ENCODE data around the gene SFPQ. TPM values are rescaled to one million over a fixed set of nuclear protein-coding genes. Genes with fewer than 3 reads are reported as not detected.

Gene SFPQ
- total RNA-seq, 2 donors from 2014 or later: 694 to 699 TPM

GRCh38 chr1:35180776-35181374 is 12.1 kb downstream of the SFPQ start:
- peaks cover 4% of the 10 kb centered on the region for H3K36me3 Mint-ChIP-seq (ENCODE audit: low read depth)
- peak overlapping the region; percentile 97 for H3K27ac Mint-ChIP-seq
- no peaks in the 10 kb centered on the region for H3K9me3 ChIP-seq (ENCODE audit: control insufficient read depth, low read length, poor library complexity, severe bottlenecking)
- no peaks in the 10 kb centered on the region for H3K27me3 Mint-ChIP-seq
- ATAC-seq: no peak
- peaks cover 45% of the 10 kb centered on the region for H3K4me1 Mint-ChIP-seq
- no peak for DNase-seq
- peak overlapping the region; percentile 63 for H3K4me3 Mint-ChIP-seq

- no peaks in the 10 kb centered on the region for H3K9me3 ChIP-seq (ENCODE audit: control insufficient read depth, low read length, poor library complexity, severe bottlenecking)
- Mint-ChIP-seq H3K4me3 (peak overlapping the region; percentile 33), H3K27ac (no peak overlapping the region)
Observed at GRCh38 chr1:35179908-35180307, 13.0 kb downstream of the SFPQ start.

GRCh38 chr1:35178874-35179380 is 14.0 kb downstream of the SFPQ start:
- no peaks in the 10 kb centered on the region for H3K9me3 ChIP-seq (ENCODE audit: control insufficient read depth, low read length, poor library complexity, severe bottlenecking)
- Mint-ChIP-seq H3K36me3 (ENCODE audit: low read depth) (peaks cover 2% of the 10 kb centered on the region), H3K4me1 (peaks cover 32% of the 10 kb centered on the region), H3K4me3 (no peak overlapping the region), H3K27ac (peak overlapping the region; percentile 87), H3K27me3 (no peaks in the 10 kb centered on the region)
- no peak for ATAC-seq
- no peak for DNase-seq

More at GRCh38 chr1:35179908-35180307, 13.0 kb downstream of the SFPQ start:
- DNase-seq: no peak
- H3K27me3 Mint-ChIP-seq: no peaks in the 10 kb centered on the region
- H3K36me3 Mint-ChIP-seq (ENCODE audit: low read depth): peaks cover 4% of the 10 kb centered on the region
- peaks cover 39% of the 10 kb centered on the region for H3K4me1 Mint-ChIP-seq
- no peak for ATAC-seq

- H3K27me3 Mint-ChIP-seq: no peaks in the 10 kb centered on the region
- peaks cover 27% of the 10 kb centered on the region for H3K4me1 Mint-ChIP-seq
- peak overlapping the region; percentile 25 for H3K4me3 Mint-ChIP-seq
- DNase-seq (no peak), ATAC-seq (no peak)
- H3K27ac Mint-ChIP-seq: peak overlapping the region; percentile 87
- H3K36me3 Mint-ChIP-seq (ENCODE audit: low read depth): peaks cover 2% of the 10 kb centered on the region
- no peaks in the 10 kb centered on the region for H3K9me3 ChIP-seq (ENCODE audit: control insufficient read depth, low read length, poor library complexity, severe bottlenecking)
Observed at GRCh38 chr1:35178295-35178695, 14.7 kb downstream of the SFPQ start.

GRCh38 chr1:35177237-35177786 is 15.6 kb downstream of the SFPQ start:
- Mint-ChIP-seq H3K27me3 (no peaks in the 10 kb centered on the region), H3K36me3 (ENCODE audit: low read depth) (peaks cover 2% of the 10 kb centered on the region), H3K27ac (peak overlapping the region; percentile 87), H3K4me3 (no peak overlapping the region), H3K4me1 (peaks cover 23% of the 10 kb centered on the region)
- H3K9me3 ChIP-seq (ENCODE audit: control insufficient read depth, low read length, poor library complexity, severe bottlenecking): no peaks in the 10 kb centered on the region
- ATAC-seq (no peak), DNase-seq (no peak)

GRCh38 chr1:35175602-35176001 is 17.3 kb downstream of the SFPQ start:
- no peak overlapping the region for H3K4me3 Mint-ChIP-seq
- ATAC-seq: no peak
- peaks cover 17% of the 10 kb centered on the region for H3K4me1 Mint-ChIP-seq
- H3K27ac Mint-ChIP-seq: peak overlapping the region; percentile 87
- H3K9me3 ChIP-seq (ENCODE audit: control insufficient read depth, low read length, poor library complexity, severe bottlenecking): no peaks in the 10 kb centered on the region
- H3K36me3 Mint-ChIP-seq (ENCODE audit: low read depth): peaks cover under 1% of the 10 kb centered on the region
- H3K27me3 Mint-ChIP-seq: no peaks in the 10 kb centered on the region
- DNase-seq: no peak

- peaks cover 14% of the 10 kb centered on the region for H3K4me1 Mint-ChIP-seq
- no peaks in the 10 kb centered on the region for H3K27me3 Mint-ChIP-seq
- H3K9me3 ChIP-seq (ENCODE audit: control insufficient read depth, low read length, poor library complexity, severe bottlenecking): no peaks in the 10 kb centered on the region
- no peak overlapping the region for H3K4me3 Mint-ChIP-seq
- peak overlapping the region; percentile 87 for H3K27ac Mint-ChIP-seq
- no peak for ATAC-seq
- no peak for DNase-seq
- no peaks in the 10 kb centered on the region for H3K36me3 Mint-ChIP-seq (ENCODE audit: low read depth)
Observed at GRCh38 chr1:35175098-35175576, 17.8 kb downstream of the SFPQ start.

- Mint-ChIP-seq H3K27me3 (no peaks in the 10 kb centered on the region), H3K36me3 (ENCODE audit: low read depth) (no peaks in the 10 kb centered on the region), H3K27ac (peak overlapping the region; percentile 87), H3K4me1 (peaks cover 10% of the 10 kb centered on the region), H3K4me3 (no peak overlapping the region)
- DNase-seq (no peak), ATAC-seq (peak; percentile 16)
- no peaks in the 10 kb centered on the region for H3K9me3 ChIP-seq (ENCODE audit: control insufficient read depth, low read length, poor library complexity, severe bottlenecking)
Observed at GRCh38 chr1:35173909-35174540, 18.9 kb downstream of the SFPQ start.

- Mint-ChIP-seq H3K4me3 (peak overlapping the region; percentile 70), H3K4me1 (peaks cover 10% of the 10 kb centered on the region), H3K27ac (peak overlapping the region; percentile 87), H3K27me3 (no peaks in the 10 kb centered on the region), H3K36me3 (ENCODE audit: low read depth) (no peaks in the 10 kb centered on the region)
- ATAC-seq (peak; percentile 11), DNase-seq (no peak)
- H3K9me3 ChIP-seq (ENCODE audit: control insufficient read depth, low read length, poor library complexity, severe bottlenecking): no peaks in the 10 kb centered on the region
Observed at GRCh38 chr1:35173491-35173890, 19.5 kb downstream of the SFPQ start.

- no peak overlapping the region for H3K27ac Mint-ChIP-seq
- H3K4me1 Mint-ChIP-seq: peaks cover 5% of the 10 kb centered on the region
- no peaks in the 10 kb centered on the region for H3K27me3 Mint-ChIP-seq
- DNase-seq (no peak), ATAC-seq (no peak)
- peak overlapping the region; percentile 36 for H3K4me3 Mint-ChIP-seq
- no peaks in the 10 kb centered on the region for H3K36me3 Mint-ChIP-seq (ENCODE audit: low read depth)
- no peaks in the 10 kb centered on the region for H3K9me3 ChIP-seq (ENCODE audit: control insufficient read depth, low read length, poor library complexity, severe bottlenecking)
Observed at GRCh38 chr1:35172022-35172421, 20.9 kb downstream of the SFPQ start.

GRCh38 chr1:35171579-35171978 is 21.4 kb downstream of the SFPQ start:
- no peak for ATAC-seq

GRCh38 chr1:35164893-35165292 is 28.1 kb downstream of the SFPQ start:
- Mint-ChIP-seq H3K27ac (no peak overlapping the region), H3K4me3 (no peak overlapping the region), H3K27me3 (no peaks in the 10 kb centered on the region), H3K36me3 (ENCODE audit: low read depth) (no peaks in the 10 kb centered on the region), H3K4me1 (peaks cover 2% of the 10 kb centered on the region)
- no peak for ATAC-seq
- DNase-seq: no peak
- no peaks in the 10 kb centered on the region for H3K9me3 ChIP-seq (ENCODE audit: control insufficient read depth, low read length, poor library complexity, severe bottlenecking)

More at GRCh38 chr1:35171579-35171978, 21.4 kb downstream of the SFPQ start:
- Mint-ChIP-seq H3K27ac (no peak overlapping the region), H3K4me3 (peak overlapping the region; percentile 19), H3K4me1 (peaks cover 5% of the 10 kb centered on the region), H3K36me3 (ENCODE audit: low read depth) (no peaks in the 10 kb centered on the region), H3K27me3 (no peaks in the 10 kb centered on the region)
- no peaks in the 10 kb centered on the region for H3K9me3 ChIP-seq (ENCODE audit: control insufficient read depth, low read length, poor library complexity, severe bottlenecking)
- DNase-seq: no peak

GRCh38 chr1:35151220-35151619 is 41.7 kb downstream of the SFPQ start:
- no peak overlapping the region for H3K27ac Mint-ChIP-seq
- H3K27me3 Mint-ChIP-seq: peaks cover 15% of the 10 kb centered on the region
- DNase-seq (no peak), ATAC-seq (no peak)
- H3K36me3 Mint-ChIP-seq (ENCODE audit: low read depth): no peaks in the 10 kb centered on the region
- no peak overlapping the region for H3K4me3 Mint-ChIP-seq
- peaks cover 6% of the 10 kb centered on the region for H3K4me1 Mint-ChIP-seq
- no peaks in the 10 kb centered on the region for H3K9me3 ChIP-seq (ENCODE audit: control insufficient read depth, low read length, poor library complexity, severe bottlenecking)
